ENCODE data around the gene DAZAP2. TPM values are rescaled to one million over a fixed set of nuclear protein-coding genes. Genes with fewer than 3 reads are reported as not detected.

Gene DAZAP2
- total and polyA plus RNA-seq, 9 of the 15 experiments (the other 6 are each of a cell fraction or from before 2014, with no cell fraction given) = 116 to 668 (median 227) TPM

DNA sequence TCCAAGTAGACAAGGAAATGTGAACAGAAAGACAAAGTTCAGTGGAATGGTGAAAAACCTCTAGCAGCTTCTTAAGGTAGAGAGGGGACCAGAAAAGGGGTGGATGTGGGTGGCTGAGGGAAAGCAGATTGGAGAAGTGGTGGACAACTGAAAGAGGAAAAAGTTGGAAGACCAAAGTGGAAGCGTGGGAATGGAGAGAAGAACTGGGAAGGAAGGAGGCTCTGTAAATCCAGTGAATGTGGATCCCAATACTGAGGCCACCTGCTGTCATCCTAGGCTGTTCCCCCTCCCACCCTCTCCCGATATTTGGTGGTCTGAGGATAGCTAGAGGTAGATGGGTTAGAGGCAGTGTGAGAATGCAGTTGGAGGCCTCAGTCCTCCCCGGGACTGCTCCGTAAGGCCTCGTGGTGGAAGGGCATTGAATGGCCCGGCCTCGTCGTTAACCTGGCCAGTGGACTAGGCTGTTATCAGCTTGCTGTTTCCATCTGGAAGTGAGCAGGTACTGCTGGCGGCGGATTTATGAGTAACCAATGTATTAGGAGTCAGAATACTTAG is 19.9 kb upstream of the DAZAP2 start (continued):
- TF ChIP-seq CXXC5 (CRISPR knock-in tag; IDR thresholded peaks at IDR 0.05) (peak; percentile 25; the same call in 1 of the 2 replicates), ZNF644 (tag; IDR thresholded peaks at IDR 0.05; ENCODE audit: low read depth) (no peak), SNAPC5 (CRISPR knock-in tag; IDR thresholded peaks at IDR 0.05) (no peak), ILF3 (IDR thresholded peaks at IDR 0.05; ENCODE audit: borderline replicate concordance) (no peak), ZFX (CRISPR knock-in tag; IDR thresholded peaks at IDR 0.05) (peak; percentile 85), HMBOX1 (IDR thresholded peaks at IDR 0.05) (peak; percentile 92), SRSF3 (IDR thresholded peaks at IDR 0.05; ENCODE audit: insufficient read depth, low read length) (no peak), MLX (CRISPR knock-in tag; conservative IDR thresholded peaks at IDR 0.05) (no peak), DDX20 (tag; IDR thresholded peaks at IDR 0.05; ENCODE audit: low read depth) (no peak), LARP7 (IDR thresholded peaks at IDR 0.05) (0 out of 2 replicates have a peak, but pooled peaks have one; percentile 47), ZBTB11 (CRISPR knock-in tag; IDR thresholded peaks at IDR 0.05) (0 out of 6 replicates have a peak, but pooled peaks of 1 of the 3 experiments have one; percentile 37), SNRNP70 (optimal IDR thresholded peaks at IDR 0.05; ENCODE audit: low read depth, low read length) (peak; percentile 7), YY1 (IDR thresholded peaks at IDR 0.05; ENCODE audit: borderline replicate concordance in 1 of 3, control insufficient read depth in 1 of 3, extremely low read depth in 1 of 3, insufficient read depth in 3 of 3, insufficient read length in 1 of 3, insufficient replicate concordance in 2 of 3, low read depth in 1 of 3, low read length in 2 of 3) (peak in 1 of 3 experiments; percentile 28), MTF1 (CRISPR knock-in tag; IDR thresholded peaks at IDR 0.05; ENCODE audit: borderline replicate concordance) (no peak)
- TF ChIP-seq, protein P1, sequence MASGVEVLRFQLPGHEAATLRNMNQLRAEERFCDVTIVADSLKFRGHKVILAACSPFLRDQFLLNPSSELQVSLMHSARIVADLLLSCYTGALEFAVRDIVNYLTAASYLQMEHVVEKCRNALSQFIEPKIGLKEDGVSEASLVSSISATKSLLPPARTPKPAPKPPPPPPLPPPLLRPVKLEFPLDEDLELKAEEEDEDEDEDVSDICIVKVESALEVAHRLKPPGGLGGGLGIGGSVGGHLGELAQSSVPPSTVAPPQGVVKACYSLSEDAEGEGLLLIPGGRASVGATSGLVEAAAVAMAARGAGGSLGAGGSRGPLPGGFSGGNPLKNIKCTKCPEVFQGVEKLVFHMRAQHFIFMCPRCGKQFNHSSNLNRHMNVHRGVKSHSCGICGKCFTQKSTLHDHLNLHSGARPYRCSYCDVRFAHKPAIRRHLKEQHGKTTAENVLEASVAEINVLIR (CRISPR knock-in tag; IDR thresholded peaks at IDR 0.05) = no peak

All from K562 (cell line).